GM18520 (cell line): Measurements from ENCODE around the gene NLGN4X.
"Not testable (repeated sequence)": the region's sequence is repeated elsewhere in the genome, so short reads cannot be mapped to it uniquely, and the experiment has no call there.

Experiments
- ATAC-seq: cut with Tn5 transposase; IDR thresholded peaks from one replicate; pipeline ENCODE4 v1.9.1; 2021; ENCODE audit not compliant: unreplicated experiment

NLGN4X gene

GRCh38 chrX:6015423-6015822 is 213.2 kb downstream of the NLGN4X start:
- no peak for ATAC-seq

GRCh38 chrX:6012357-6012756 is 216.3 kb downstream of the NLGN4X start:
- no peak for ATAC-seq

- no peak for ATAC-seq
Observed at GRCh38 chrX:6005856-6006255, 222.8 kb downstream of the NLGN4X start.

GRCh38 chrX:6004529-6004928 is 224.1 kb downstream of the NLGN4X start:
- no peak for ATAC-seq

GRCh38 chrX:6002056-6002455 is 226.6 kb downstream of the NLGN4X start:
- no peak for ATAC-seq

- ATAC-seq: no peak
Observed at GRCh38 chrX:5998901-5999300, 229.8 kb downstream of the NLGN4X start.

GRCh38 chrX:5998456-5998855 is 230.2 kb downstream of the NLGN4X start:
- no peak for ATAC-seq

- ATAC-seq: no peak
Observed at GRCh38 chrX:5991393-5991792, 237.3 kb downstream of the NLGN4X start.

GRCh38 chrX:5979338-5979737 is 249.3 kb downstream of the NLGN4X start:
- no peak for ATAC-seq

- ATAC-seq: no peak
Observed at GRCh38 chrX:5976332-5976731, 252.3 kb downstream of the NLGN4X start.

GRCh38 chrX:5971300-5971699 is 257.4 kb downstream of the NLGN4X start:
- no peak for ATAC-seq

- no peak for ATAC-seq
Observed at GRCh38 chrX:5965406-5965805, 263.3 kb downstream of the NLGN4X start.

- no peak for ATAC-seq
Observed at GRCh38 chrX:5959286-5959685, 269.4 kb downstream of the NLGN4X start.

- ATAC-seq: no peak
Observed at GRCh38 chrX:5958523-5958922, 270.1 kb downstream of the NLGN4X start.

- ATAC-seq: no peak
Observed at GRCh38 chrX:5957506-5957905, 271.2 kb downstream of the NLGN4X start.

GRCh38 chrX:5936438-5936837 is 292.2 kb downstream of the NLGN4X start:
- ATAC-seq: no peak

- no peak for ATAC-seq
Observed at GRCh38 chrX:5928224-5928623, 300.4 kb downstream of the NLGN4X start.

- ATAC-seq: no peak
Observed at GRCh38 chrX:5916945-5917344, 311.7 kb downstream of the NLGN4X start.

GRCh38 chrX:5915783-5916182 is 312.9 kb downstream of the NLGN4X start:
- no peak for ATAC-seq

- ATAC-seq: no peak
Observed at GRCh38 chrX:5907207-5907606, 321.5 kb downstream of the NLGN4X start.

GRCh38 chrX:5903586-5904190 is 325.0 kb downstream of the NLGN4X start:
- ATAC-seq: not testable (repeated sequence)

GRCh38 chrX:5898463-5898862 is 330.2 kb downstream of the NLGN4X start:
- ATAC-seq: no peak

GRCh38 chrX:5891378-5891777 is 337.3 kb downstream of the NLGN4X start:
- no peak for ATAC-seq
